NCI-H446 (cell line): ENCODE results near the gene LIN52.
"Not testable (repeated sequence)": the region's sequence is repeated elsewhere in the genome, so short reads cannot be mapped to it uniquely, and the experiment has no call there.

ENCODE experiments used
- DNase-seq, 2 experiments: peaks; one replicate each; lab custom pipeline; 2025; lab: John Stamatoyannopoulos, UW

Gene LIN52

DNA sequence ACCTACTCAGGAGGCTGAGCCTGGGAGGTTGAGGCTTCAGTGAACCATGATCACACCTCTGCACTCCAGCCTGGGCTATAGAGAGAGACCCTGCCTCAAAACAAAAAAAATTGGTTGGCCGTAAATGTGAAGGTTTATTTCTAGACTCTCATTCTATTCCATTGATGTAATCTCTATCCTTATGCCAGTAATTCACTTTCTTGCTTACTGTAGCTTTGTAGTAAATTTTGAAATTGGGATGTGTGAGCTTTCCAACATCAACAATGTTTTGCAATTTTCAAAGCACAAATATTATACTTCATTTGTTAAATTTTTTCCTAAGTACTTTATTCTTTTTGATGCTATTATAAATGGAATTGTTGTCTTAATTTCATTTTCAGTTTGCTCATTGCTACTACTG, 24.6 kb downstream of the LIN52 start:
- DNase-seq = no peak

DNA sequence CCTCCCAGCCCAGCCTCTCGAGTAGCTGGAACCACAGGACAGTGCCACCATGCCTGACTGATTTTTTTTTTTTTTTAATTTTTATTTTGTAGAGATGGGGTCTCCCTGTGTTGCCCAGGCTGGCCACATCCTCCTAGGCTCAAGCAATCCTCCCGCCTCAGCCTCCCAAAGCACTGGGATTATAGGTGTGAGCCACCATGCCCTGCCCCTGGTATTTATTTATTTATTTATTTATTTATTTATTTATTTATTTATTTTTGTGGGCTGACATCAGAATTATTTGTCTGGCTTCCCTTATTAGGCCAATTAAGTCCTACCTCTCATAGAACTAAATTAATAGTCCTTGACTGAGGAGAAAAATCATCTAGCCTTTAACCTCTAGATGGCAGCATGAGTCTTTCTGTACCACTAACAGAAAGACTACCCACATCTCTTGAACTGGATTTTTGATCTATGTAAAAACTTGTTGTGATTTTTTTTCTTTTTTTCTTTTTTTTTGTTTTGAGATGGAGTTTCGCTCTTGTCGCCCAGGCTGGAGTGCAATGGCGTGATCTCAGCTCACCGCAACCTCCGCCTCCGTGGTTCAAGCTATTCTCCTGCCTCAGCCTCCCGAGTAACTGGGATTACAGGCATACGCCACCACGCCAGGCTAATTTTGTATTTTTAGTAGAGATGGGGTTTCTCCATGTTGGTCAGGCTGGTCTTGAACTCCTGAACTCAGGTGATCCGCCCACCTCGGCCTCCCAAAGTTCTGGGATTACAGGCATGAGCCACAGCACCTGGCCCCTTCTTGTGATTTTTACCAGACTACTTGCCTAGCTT, 26.9 kb downstream of the LIN52 start:
- peak; percentile 36 to 67 for DNase-seq

- DNase-seq = not testable (repeated sequence)
These were observed 40.7 kb downstream of the LIN52 start for GRCh38 chr14:74125487-74125886.

- no peak for DNase-seq
These were observed 41.7 kb downstream of the LIN52 start for GRCh38 chr14:74126315-74127013.

GRCh38 chr14:74127634-74128033, 42.9 kb downstream of the LIN52 start:
- no peak for DNase-seq

DNA sequence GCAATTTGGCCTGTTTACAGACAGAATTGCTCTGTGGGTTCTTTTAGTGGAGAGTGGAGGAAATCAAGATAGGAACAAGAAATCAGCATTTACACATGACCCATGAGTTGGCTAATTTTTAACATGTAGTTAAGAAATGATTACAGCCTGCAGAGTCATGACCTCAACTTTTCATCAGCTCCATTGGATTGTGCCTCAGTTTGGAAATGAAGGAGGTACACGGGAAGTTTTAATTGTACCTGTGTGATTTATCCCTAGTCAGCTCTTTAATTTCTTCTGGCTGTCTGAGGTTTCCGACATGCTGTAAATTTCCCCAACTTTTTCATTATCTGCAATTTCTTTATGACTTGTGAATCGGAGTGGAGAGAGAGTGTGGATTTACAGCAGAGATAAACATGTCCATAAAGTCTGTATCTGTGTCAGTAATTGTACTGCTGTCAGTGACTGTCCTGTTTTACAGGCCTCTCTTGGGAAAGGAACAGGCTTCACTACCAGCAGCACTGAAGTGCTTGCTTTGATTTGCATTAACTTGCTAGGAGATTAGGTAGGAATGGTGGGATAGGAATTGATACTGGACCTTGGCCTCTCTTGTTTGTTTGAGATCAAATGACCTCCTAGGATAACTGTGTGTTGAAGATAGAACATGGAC, 49.2 kb downstream of the LIN52 start:
- DNase-seq = no peak

DNA sequence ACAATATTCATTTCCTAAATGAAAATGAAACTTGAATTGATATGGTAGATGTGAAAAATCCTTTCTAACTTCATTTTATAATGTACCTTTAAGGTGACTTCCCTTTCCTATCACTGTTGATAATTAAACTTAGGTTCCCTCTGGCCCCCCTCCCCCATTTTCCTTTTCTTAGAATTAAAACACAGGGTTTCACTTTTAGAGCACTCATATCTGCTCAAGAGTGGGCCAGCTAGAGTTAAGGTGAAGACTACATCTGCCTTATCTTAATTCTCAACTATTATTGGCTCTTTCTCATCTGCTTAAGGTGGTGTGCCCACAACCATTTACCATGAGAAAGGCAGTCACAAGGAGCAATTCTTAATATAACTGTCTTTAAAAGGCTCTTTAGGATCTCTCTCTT, 49.7 kb downstream of the LIN52 start:
- no peak for DNase-seq

GRCh38 chr14:74135426-74135825, 50.7 kb downstream of the LIN52 start:
- DNase-seq = no peak

- DNase-seq = no peak
These were observed 55.7 kb downstream of the LIN52 start for GRCh38 chr14:74140374-74140850.

GRCh38 chr14:74141703-74142102, 56.9 kb downstream of the LIN52 start:
- no peak for DNase-seq

DNA sequence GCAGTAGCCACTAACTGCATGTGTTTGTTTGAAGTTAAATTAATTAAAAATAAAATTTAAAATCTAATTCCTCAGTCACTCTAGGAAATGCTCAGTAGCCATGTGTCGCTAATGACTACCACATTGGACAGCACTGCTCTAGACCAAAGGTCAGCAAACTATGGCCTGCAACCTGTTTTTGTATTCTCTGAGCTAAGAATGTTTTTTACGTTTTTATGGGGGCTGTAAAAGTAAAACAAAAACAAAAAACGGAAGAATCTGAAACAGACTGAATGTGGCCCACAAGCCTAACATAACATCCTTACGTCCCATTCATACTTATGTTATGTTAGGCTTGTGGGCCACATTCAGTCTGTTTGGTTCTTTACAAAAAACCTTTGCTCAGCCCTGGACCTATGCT, 57.8 kb downstream of the LIN52 start:
- no peak for DNase-seq

- DNase-seq = no peak
These were observed 60.0 kb downstream of the LIN52 start for GRCh38 chr14:74144789-74145188.

DNA sequence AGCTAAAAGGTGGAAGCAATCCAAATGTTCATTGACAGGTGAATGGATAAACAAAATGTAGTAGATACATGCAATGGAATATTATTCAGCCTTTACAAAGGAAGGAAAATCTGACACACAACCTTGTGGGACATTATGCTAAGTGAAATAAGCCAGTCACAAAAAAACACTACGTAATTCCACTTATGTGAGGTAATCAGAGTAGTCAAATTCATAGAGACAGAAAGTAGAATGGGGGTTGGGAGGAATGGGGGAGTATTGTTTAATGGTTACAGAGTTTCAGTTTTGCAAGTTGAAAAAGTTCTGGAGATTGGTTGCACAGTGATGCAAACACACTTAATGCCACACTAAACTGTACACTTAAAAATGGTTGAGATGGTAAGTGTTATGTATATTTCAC, 62.8 kb downstream of the LIN52 start:
- no peak for DNase-seq

DNA sequence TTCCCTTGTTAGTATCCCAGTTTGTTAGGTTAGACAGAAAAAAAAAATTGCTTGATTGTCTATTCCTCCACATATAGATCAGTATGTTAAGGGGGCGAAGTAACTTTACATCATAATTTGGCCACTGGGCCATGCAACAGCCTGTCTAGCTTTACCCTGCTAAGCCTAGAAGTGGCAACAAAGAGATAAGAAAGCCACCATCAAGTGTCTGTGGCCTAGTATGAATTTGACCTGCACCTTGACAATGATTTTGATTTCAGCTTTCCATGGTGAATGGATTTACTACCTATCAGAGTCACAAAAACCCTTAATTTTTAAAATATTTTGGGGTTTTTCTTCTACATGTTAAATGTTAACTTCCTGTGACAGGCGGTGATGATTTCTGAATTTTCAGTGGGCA, 63.9 kb downstream of the LIN52 start:
- DNase-seq = no peak

DNA sequence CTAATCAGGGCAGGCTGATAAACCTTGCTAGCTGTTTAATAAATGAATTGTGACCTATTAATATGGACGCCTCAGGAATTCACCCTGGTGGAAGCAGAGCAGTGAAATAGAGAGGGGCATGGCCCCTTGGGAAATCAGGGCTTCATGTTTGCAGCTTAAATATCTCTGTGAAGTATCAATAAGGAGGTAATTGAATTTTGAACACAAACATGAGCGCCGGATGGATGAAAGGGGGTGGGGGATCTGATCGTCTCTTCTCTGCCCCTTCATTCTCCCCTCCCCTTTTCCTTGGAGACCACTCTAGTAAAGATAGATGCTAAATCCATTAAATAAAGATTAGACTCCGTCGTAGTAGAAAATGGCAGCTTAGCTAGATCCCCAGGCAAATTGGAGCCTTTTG, 70.5 kb downstream of the LIN52 start:
- DNase-seq = no peak

DNA sequence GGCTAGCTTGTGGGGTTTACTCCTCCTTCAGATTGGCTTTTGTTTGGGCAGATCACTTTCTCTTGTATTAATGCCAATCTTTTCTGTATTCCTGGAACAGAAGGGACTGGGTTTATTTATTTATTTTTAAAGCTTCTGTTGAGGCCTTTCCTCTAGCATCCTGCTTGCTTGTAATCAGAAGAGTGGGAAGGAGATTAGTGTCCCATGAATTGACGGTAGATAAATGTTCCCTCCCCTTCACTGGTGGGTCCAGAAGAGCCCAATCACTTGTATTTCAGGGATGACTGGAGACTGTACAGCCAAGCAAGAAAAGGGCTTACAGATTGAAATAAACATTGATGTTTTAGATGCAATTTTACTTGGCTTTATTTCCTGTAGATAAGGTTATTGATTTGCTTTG, 71.0 kb downstream of the LIN52 start:
- DNase-seq = no peak

DNA sequence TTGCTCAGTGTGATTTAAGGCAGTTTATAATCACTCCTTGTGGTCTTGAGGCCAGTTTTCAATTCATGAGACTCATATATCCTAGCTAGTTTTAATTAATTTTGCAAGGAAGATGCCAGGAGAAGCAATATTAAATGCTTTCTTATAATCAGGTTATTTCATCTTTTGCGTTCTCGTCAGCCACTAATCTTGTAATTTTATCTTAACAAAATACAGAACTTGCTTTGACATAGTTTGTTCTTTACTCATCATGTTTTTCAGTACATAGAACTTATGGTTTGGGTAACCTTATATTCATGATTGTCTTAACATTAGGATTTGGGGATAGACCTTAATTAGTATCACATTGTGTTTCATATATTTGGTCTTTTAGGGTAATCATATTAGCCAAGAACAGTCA, 76.0 kb downstream of the LIN52 start:
- DNase-seq = no peak

GRCh38 chr14:74161526-74162158, 76.9 kb downstream of the LIN52 start:
- no peak for DNase-seq

GRCh38 chr14:74169906-74170305, 85.2 kb downstream of the LIN52 start:
- DNase-seq = no peak

- no peak for DNase-seq
These were observed 91.6 kb downstream of the LIN52 start for GRCh38 chr14:74176400-74176793.

DNA sequence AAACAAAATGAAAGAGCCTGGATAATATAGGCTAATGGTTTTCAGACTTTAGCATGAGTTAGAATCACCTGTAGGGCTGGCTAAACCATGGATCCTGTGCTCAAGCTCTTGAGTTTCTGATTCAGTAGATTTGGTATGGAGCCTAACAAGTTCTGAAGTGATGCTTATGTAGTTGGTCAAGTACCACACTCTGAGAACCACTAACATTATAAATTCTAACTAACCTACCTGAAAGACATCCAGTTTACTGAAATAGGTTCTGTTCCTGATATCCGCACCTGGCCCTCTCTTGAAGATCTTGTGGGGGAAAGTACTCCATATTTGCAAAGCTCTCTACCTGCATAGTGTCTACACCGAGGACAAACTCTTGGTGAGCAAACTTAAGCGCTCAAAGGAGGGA, 95.1 kb downstream of the LIN52 start:
- no peak for DNase-seq

GRCh38 chr14:74190927-74191575, 106.3 kb downstream of the LIN52 start:
- DNase-seq = peak; percentile 2 to 18
